Mesendoderm (in vitro differentiated cells): ENCODE results near the gene CBFA2T3.

Experiments
- DNase-seq: peaks from one replicate; pipeline ENCODE4 v3.0.0; 2013
- H2AK5ac ChIP-seq: 2 replicates; pipeline ENCODE4 v1.6.1; 2013; ENCODE audit warnings: low read length, inconsistent platforms
- H2BK120ac ChIP-seq: 2 replicates; pipeline ENCODE4 v1.6.1; 2013; ENCODE audit warnings: low read depth, mild to moderate bottlenecking, low read length, moderate library complexity, mixed read lengths
- H2BK15ac ChIP-seq: replicated peaks from 2 replicates; pipeline ENCODE4 v1.6.1; 2013; ENCODE audit warnings: low read depth, mild to moderate bottlenecking, moderate library complexity
- H2BK5ac ChIP-seq: 2 replicates; pipeline ENCODE4 v1.6.1; 2013; ENCODE audit warnings: low read length, inconsistent platforms
- H3K18ac ChIP-seq: 2 replicates; pipeline ENCODE4 v1.6.1; 2013; ENCODE audit warnings: mild to moderate bottlenecking, low read length, mixed read lengths
- H3K23ac ChIP-seq: one replicate; pipeline ENCODE4 v1.6.1; 2013; ENCODE audit warnings: low read length
- H3K27ac ChIP-seq: 2 replicates; pipeline ENCODE4 v1.5.1; 2013; ENCODE audit warnings: low read depth, mild to moderate bottlenecking, inconsistent platforms, low read length, moderate library complexity
- H3K27me3 ChIP-seq: 2 replicates; pipeline ENCODE4 v1.6.1; 2013; ENCODE audit warnings: low read length, control low read depth, mild to moderate bottlenecking, inconsistent platforms; ENCODE audit not compliant: insufficient read depth, poor library complexity
- H3K36me3 ChIP-seq: 2 replicates; pipeline ENCODE4 v1.6.1; 2013; ENCODE audit warnings: low read length, inconsistent platforms; ENCODE audit not compliant: control insufficient read depth, insufficient read depth
- H3K4ac ChIP-seq: one replicate; pipeline ENCODE4 v1.6.1; 2013; ENCODE audit warnings: low read depth, mild to moderate bottlenecking, low read length, moderate library complexity
- H3K4me1 ChIP-seq: 2 replicates; pipeline ENCODE4 v1.6.1; 2013; ENCODE audit warnings: low read depth, low read length, inconsistent platforms; ENCODE audit not compliant: control insufficient read depth
- H3K4me2 ChIP-seq: 2 replicates; pipeline ENCODE4 v1.6.1; 2013; ENCODE audit warnings: low read length
- H3K4me3 ChIP-seq: 2 replicates; pipeline ENCODE4 v1.5.1; 2013; ENCODE audit warnings: mild to moderate bottlenecking, low read length
- H3K56ac ChIP-seq: one replicate; pipeline ENCODE4 v1.6.1; 2013; ENCODE audit warnings: low read length
- H3K79me1 ChIP-seq: 2 replicates; pipeline ENCODE4 v1.6.1; 2013; ENCODE audit warnings: low read length, inconsistent platforms
- H3K79me2 ChIP-seq: 2 replicates; pipeline ENCODE4 v1.6.1; 2013; ENCODE audit warnings: mild to moderate bottlenecking, low read length; ENCODE audit not compliant: control insufficient read depth, insufficient read depth
- H3K9ac ChIP-seq: 2 replicates; pipeline ENCODE4 v1.6.1; 2013; ENCODE audit warnings: low read length, inconsistent platforms
- H4K5ac ChIP-seq: one replicate; pipeline ENCODE4 v1.6.1; 2013; ENCODE audit warnings: low read length
- H4K8ac ChIP-seq: one replicate; pipeline ENCODE4 v1.6.1; 2013; ENCODE audit warnings: low read depth, mild to moderate bottlenecking, control low read depth, low read length, moderate library complexity
- WGBS: extraction: QIAGEN DNeasy Blood & Tissue Kit; methylation state at CpG from one replicate; pipeline ENCODE4 v1.1.7; 2013; ENCODE audit warnings: low lambda C conversion rate, missing lambda C conversion rate; ENCODE audit not compliant: insufficient coverage; ENCODE audit errors: extremely low coverage; 5-methylcytosine and 5-hydroxymethylcytosine counted together

CBFA2T3 gene

GRCh38 chr16:88971371-88972097 lies 5.5 kb downstream of the CBFA2T3 start:
- Histone ChIP-seq H3K27me3 (no peaks in the 10 kb centered on the region), H3K79me2 (no peaks in the 10 kb centered on the region), H3K9ac (no peak overlapping the region), H3K36me3 (no peaks in the 10 kb centered on the region), H4K5ac (no peak overlapping the region), H3K4me3 (no peak overlapping the region), H3K56ac (no peak overlapping the region), H2AK5ac (no peak overlapping the region), H3K79me1 (no peaks in the 10 kb centered on the region), H2BK15ac (no peak overlapping the region), H3K4me2 (no peak overlapping the region), H3K23ac (no peak overlapping the region), H2BK5ac (no peak overlapping the region), H3K4ac (no peak overlapping the region), H3K18ac (no peak overlapping the region), H2BK120ac (no peak overlapping the region), H3K4me1 (no peaks in the 10 kb centered on the region), H3K27ac (no peak overlapping the region), H4K8ac (no peak overlapping the region)
- no peak for DNase-seq
- no CpG with 5 or more reads among the region's 29 CpGs for WGBS

GRCh38 chr16:88970539-88971065 lies 6.4 kb downstream of the CBFA2T3 start:
- Histone ChIP-seq H3K4me3 (no peak overlapping the region), H2BK15ac (no peak overlapping the region), H3K9ac (no peak overlapping the region), H3K79me2 (no peaks in the 10 kb centered on the region), H4K5ac (no peak overlapping the region), H3K27me3 (no peaks in the 10 kb centered on the region), H3K18ac (no peak overlapping the region), H4K8ac (no peak overlapping the region), H2BK120ac (no peak overlapping the region), H3K4ac (no peak overlapping the region), H3K4me1 (no peaks in the 10 kb centered on the region), H3K27ac (no peak overlapping the region), H3K56ac (no peak overlapping the region), H2AK5ac (no peak overlapping the region), H3K36me3 (no peaks in the 10 kb centered on the region), H3K79me1 (no peaks in the 10 kb centered on the region), H3K4me2 (no peak overlapping the region), H3K23ac (no peak overlapping the region), H2BK5ac (no peak overlapping the region)
- no CpG with 5 or more reads among the region's 31 CpGs for WGBS
- no peak for DNase-seq

GRCh38 chr16:88970050-88970449 lies 7.0 kb downstream of the CBFA2T3 start:
- H3K79me1 ChIP-seq = no peaks in the 10 kb centered on the region
- no CpG with 5 or more reads among the region's 20 CpGs for WGBS
- no peak overlapping the region for H3K4ac ChIP-seq
- no peak overlapping the region for H3K9ac ChIP-seq
- H3K27ac ChIP-seq = no peak overlapping the region
- no peak overlapping the region for H3K4me3 ChIP-seq
- no peak overlapping the region for H3K18ac ChIP-seq
- H3K4me2 ChIP-seq = no peak overlapping the region
- no peak overlapping the region for H4K8ac ChIP-seq
- no peaks in the 10 kb centered on the region for H3K27me3 ChIP-seq
- H2BK120ac ChIP-seq = no peak overlapping the region
- no peak overlapping the region for H3K56ac ChIP-seq
- H3K79me2 ChIP-seq = no peaks in the 10 kb centered on the region
- no peak overlapping the region for H2BK15ac ChIP-seq
- H3K23ac ChIP-seq = no peak overlapping the region
- DNase-seq = no peak
- no peak overlapping the region for H2AK5ac ChIP-seq
- H3K36me3 ChIP-seq = no peaks in the 10 kb centered on the region
- H3K4me1 ChIP-seq = no peaks in the 10 kb centered on the region
- H4K5ac ChIP-seq = no peak overlapping the region
- no peak overlapping the region for H2BK5ac ChIP-seq

- H3K79me1 ChIP-seq = no peaks in the 10 kb centered on the region
- H3K4me2 ChIP-seq = no peak overlapping the region
- no peak overlapping the region for H3K18ac ChIP-seq
- H3K4ac ChIP-seq = no peak overlapping the region
- H3K79me2 ChIP-seq = no peaks in the 10 kb centered on the region
- H4K8ac ChIP-seq = no peak overlapping the region
- no peak for DNase-seq
- H2BK120ac ChIP-seq = no peak overlapping the region
- H2AK5ac ChIP-seq = no peak overlapping the region
- H3K36me3 ChIP-seq = no peaks in the 10 kb centered on the region
- no peaks in the 10 kb centered on the region for H3K4me1 ChIP-seq
- H3K9ac ChIP-seq = no peak overlapping the region
- H2BK15ac ChIP-seq = no peak overlapping the region
- no peak overlapping the region for H3K27ac ChIP-seq
- no peak overlapping the region for H3K56ac ChIP-seq
- no CpG with 5 or more reads among the region's 22 CpGs for WGBS
- H2BK5ac ChIP-seq = no peak overlapping the region
- H3K23ac ChIP-seq = no peak overlapping the region
- H3K4me3 ChIP-seq = no peak overlapping the region
- no peak overlapping the region for H4K5ac ChIP-seq
- no peaks in the 10 kb centered on the region for H3K27me3 ChIP-seq
Observed at GRCh38 chr16:88969361-88969831, 7.6 kb downstream of the CBFA2T3 start.

- H3K27me3 ChIP-seq = no peaks in the 10 kb centered on the region
- H3K36me3 ChIP-seq = no peaks in the 10 kb centered on the region
- H2AK5ac ChIP-seq = no peak overlapping the region
Observed at GRCh38 chr16:88968589-88969280, 8.3 kb downstream of the CBFA2T3 start.

More at GRCh38 chr16:88968589-88969280, 8.3 kb downstream of the CBFA2T3 start:
- Histone ChIP-seq H2BK15ac (no peak overlapping the region), H3K79me1 (no peaks in the 10 kb centered on the region), H4K5ac (no peak overlapping the region), H3K4me2 (no peak overlapping the region), H4K8ac (no peak overlapping the region), H2BK120ac (no peak overlapping the region), H3K9ac (no peak overlapping the region), H3K4me1 (no peaks in the 10 kb centered on the region), H3K4me3 (no peak overlapping the region), H3K4ac (no peak overlapping the region), H3K18ac (no peak overlapping the region), H2BK5ac (no peak overlapping the region), H3K23ac (no peak overlapping the region), H3K79me2 (no peaks in the 10 kb centered on the region), H3K27ac (no peak overlapping the region), H3K56ac (no peak overlapping the region)
- WGBS = no CpG with 5 or more reads among the region's 31 CpGs
- DNase-seq = no peak
